Loucy (cell line): ENCODE data around the gene RPL38.

ENCODE experiments used
- H2AFZ ChIP-seq: fragments of 200-600 bp; sonication (generic); 2 replicates; pipeline ENCODE4 v1.6.0; 2016; ENCODE audit warnings: antibody characterized with exemption, mild to moderate bottlenecking, low read length, moderate library complexity
- H3F3A ChIP-seq: fragments of 200-600 bp; 2 replicates; pipeline ENCODE4 v1.6.0; 2016; ENCODE audit warnings: antibody characterized with exemption, low read depth, mild to moderate bottlenecking
- H3K27me3 ChIP-seq: fragments of 200-600 bp; sonication (generic); 2 replicates; pipeline ENCODE4 v1.6.1; 2014; ENCODE audit warnings: low read length, mild to moderate bottlenecking; ENCODE audit not compliant: insufficient read depth, poor library complexity, severe bottlenecking
- H3K36me3 ChIP-seq: fragments of 200-600 bp; sonication (generic); 2 replicates; pipeline ENCODE4 v1.6.1; 2016; ENCODE audit warnings: low read length; ENCODE audit not compliant: insufficient read depth
- H3K4me1 ChIP-seq: fragments of 200-600 bp; sonication (generic); 2 replicates; pipeline ENCODE4 v1.5.1; 2014; ENCODE audit warnings: low read length, mild to moderate bottlenecking; ENCODE audit not compliant: insufficient read depth, poor library complexity, severe bottlenecking
- H3K4me2 ChIP-seq: fragments of 200-600 bp; sonication (generic); 2 replicates; pipeline ENCODE4 v1.6.0; 2014; ENCODE audit warnings: antibody characterized with exemption, low read length, low read depth, mild to moderate bottlenecking; ENCODE audit not compliant: poor library complexity, severe bottlenecking
- H3K4me3 ChIP-seq: fragments of 200-600 bp; sonication (generic); 2 replicates; pipeline ENCODE4 v1.5.1; 2014; ENCODE audit warnings: low read length, mild to moderate bottlenecking, mixed read lengths; ENCODE audit not compliant: poor library complexity, severe bottlenecking
- H3K79me2 ChIP-seq: fragments of 200-600 bp; sonication (generic); 2 replicates; pipeline ENCODE4 v1.6.1; 2014; ENCODE audit warnings: low read length; ENCODE audit not compliant: insufficient read depth
- H3K9ac ChIP-seq: fragments of 200-600 bp; sonication (generic); 2 replicates; pipeline ENCODE4 v1.6.0; 2014; ENCODE audit warnings: mild to moderate bottlenecking, low read depth, low read length, moderate library complexity; ENCODE audit not compliant: poor library complexity, severe bottlenecking
- H3K9me2 ChIP-seq: fragments of 200-600 bp; sonication (generic); replicated peaks from 2 replicates; pipeline ENCODE4 v1.6.1; 2016; ENCODE audit warnings: low read depth, low read length, mixed read lengths
- H3K9me3 ChIP-seq: fragments of 200-600 bp; sonication (generic); 2 replicates; pipeline ENCODE4 v1.6.1; 2014; ENCODE audit warnings: mild to moderate bottlenecking, antibody characterized with exemption, low read length, low read depth; ENCODE audit not compliant: insufficient read depth
- H4K20me1 ChIP-seq: fragments of 200-600 bp; sonication (generic); 2 replicates; pipeline ENCODE4 v1.6.0; 2014; ENCODE audit warnings: antibody characterized with exemption, low read length, mild to moderate bottlenecking; ENCODE audit not compliant: insufficient read depth, poor library complexity, severe bottlenecking
- EZH2phosphoT487 ChIP-seq: fragments of 200-600 bp; IDR thresholded peaks from 2 replicates; pipeline ENCODE4 v1.6.1; 2018; ENCODE audit warnings: antibody characterized with exemption, mild to moderate bottlenecking, moderate library complexity, borderline replicate concordance
- TF ChIP-seq, protein P1 (sequence below): fragments of 200-600 bp; sonication (generic); conservative IDR thresholded peaks from 2 replicates; pipeline ENCODE4 v1.5.1; 2014; ENCODE audit warnings: mild to moderate bottlenecking, antibody characterized with exemption, low read length

The RPL38 gene

DNA sequence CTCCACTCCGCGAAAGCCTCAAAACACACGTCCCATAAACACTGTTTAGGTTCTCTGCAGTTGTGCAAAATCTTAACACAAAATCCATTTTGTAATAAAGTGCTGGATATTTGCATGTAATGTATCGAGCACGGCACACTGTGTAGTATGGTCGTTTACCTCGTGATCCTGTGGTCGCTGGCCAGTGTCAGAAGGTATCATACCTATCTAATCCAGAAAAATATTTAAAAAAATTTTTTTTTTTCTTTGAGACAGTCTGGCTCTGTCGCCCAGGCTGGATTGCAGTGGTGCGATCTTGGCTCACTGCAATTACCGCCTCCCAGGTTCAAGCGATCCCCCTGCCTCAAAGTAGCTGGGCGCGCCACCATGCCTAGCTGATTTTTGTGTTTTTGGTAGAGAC, 996 bp downstream of the RPL38 start:
- peak overlapping the region; percentile 99 for H3K9ac ChIP-seq
- peaks cover 9% of the 10 kb centered on the region; the same call in 1 of the 2 replicates for H3F3A ChIP-seq
- peak overlapping the region; percentile 77 for H3K4me2 ChIP-seq
- peak overlapping the region; percentile 99 for H3K4me3 ChIP-seq
- H3K9me2 ChIP-seq, result no peaks in the 10 kb centered on the region
- H3K4me1 ChIP-seq, result peaks cover 24% of the 10 kb centered on the region
- H2AFZ ChIP-seq, result no peak overlapping the region
- H3K79me2 ChIP-seq, result peaks cover 51% of the 10 kb centered on the region
- no peaks in the 10 kb centered on the region for H3K9me3 ChIP-seq
- TF ChIP-seq, protein P1, sequence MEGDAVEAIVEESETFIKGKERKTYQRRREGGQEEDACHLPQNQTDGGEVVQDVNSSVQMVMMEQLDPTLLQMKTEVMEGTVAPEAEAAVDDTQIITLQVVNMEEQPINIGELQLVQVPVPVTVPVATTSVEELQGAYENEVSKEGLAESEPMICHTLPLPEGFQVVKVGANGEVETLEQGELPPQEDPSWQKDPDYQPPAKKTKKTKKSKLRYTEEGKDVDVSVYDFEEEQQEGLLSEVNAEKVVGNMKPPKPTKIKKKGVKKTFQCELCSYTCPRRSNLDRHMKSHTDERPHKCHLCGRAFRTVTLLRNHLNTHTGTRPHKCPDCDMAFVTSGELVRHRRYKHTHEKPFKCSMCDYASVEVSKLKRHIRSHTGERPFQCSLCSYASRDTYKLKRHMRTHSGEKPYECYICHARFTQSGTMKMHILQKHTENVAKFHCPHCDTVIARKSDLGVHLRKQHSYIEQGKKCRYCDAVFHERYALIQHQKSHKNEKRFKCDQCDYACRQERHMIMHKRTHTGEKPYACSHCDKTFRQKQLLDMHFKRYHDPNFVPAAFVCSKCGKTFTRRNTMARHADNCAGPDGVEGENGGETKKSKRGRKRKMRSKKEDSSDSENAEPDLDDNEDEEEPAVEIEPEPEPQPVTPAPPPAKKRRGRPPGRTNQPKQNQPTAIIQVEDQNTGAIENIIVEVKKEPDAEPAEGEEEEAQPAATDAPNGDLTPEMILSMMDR, result no peak
- TF ChIP-seq EZH2phosphoT487, result no peak
- H3K27me3 ChIP-seq, result peaks cover 10% of the 10 kb centered on the region
- peaks cover 58% of the 10 kb centered on the region for H4K20me1 ChIP-seq
- peaks cover 34% of the 10 kb centered on the region; the same call in 1 of the 2 replicates for H3K36me3 ChIP-seq

DNA sequence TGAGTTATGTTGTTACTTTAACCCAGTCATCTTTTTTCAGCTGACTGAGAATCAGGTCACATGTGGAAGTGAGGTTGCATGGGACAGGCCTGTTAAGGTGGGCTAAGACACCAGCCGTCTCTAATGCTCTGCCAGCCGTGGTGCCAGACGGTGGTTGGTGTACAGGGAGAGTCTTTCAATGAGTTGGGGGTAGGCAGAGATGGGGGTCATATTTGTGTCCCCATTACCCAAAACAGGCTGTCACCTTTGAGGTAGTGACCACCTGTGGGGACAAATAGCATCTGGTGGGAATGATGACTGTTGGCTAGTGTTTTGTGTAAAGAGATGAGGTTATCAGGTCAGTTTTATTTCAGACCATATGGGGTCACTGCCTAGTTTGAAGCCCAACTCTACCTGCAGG, 1.8 kb downstream of the RPL38 start:
- no peak for TF ChIP-seq EZH2phosphoT487
- TF ChIP-seq, protein P1, result no peak
- Histone ChIP-seq H3K36me3 (peaks cover 40% of the 10 kb centered on the region; the same call in 1 of the 2 replicates), H3K9me2 (no peaks in the 10 kb centered on the region), H4K20me1 (peaks cover 60% of the 10 kb centered on the region), H2AFZ (no peak overlapping the region), H3K4me1 (peaks cover 24% of the 10 kb centered on the region), H3K4me2 (peak overlapping the region; percentile 77), H3K9ac (peak overlapping the region; percentile 99), H3F3A (peaks cover 11% of the 10 kb centered on the region; the same call in 1 of the 2 replicates), H3K4me3 (peak overlapping the region; percentile 99), H3K9me3 (no peaks in the 10 kb centered on the region), H3K27me3 (peaks cover 10% of the 10 kb centered on the region), H3K79me2 (peaks cover 51% of the 10 kb centered on the region)

DNA sequence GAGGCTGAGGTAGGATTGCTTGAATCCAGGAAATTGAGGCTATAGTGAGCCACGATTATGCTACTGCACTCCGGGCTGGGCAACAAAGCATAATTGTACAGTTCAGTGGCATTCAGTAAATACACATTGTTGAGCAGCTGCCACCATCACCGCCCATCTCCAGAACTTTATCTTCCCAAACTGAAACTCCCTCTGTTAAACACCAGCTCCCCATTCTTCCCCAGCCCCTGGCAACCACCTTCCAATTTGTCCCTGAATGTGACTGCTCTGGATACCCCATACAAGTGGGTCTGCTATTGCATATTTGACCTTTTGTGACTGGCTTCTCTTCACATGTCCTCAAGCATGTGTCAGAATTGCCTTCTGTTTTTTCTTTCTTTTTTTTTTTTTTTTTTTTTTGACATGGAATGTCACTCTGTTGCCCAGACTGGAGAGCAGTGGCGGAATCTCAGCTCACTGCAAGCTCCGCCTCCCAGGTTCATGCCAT, 2.9 kb downstream of the RPL38 start:
- H3K9ac ChIP-seq, result peak overlapping the region; percentile 99
- peaks cover 69% of the 10 kb centered on the region for H4K20me1 ChIP-seq
- H3K4me2 ChIP-seq, result peak overlapping the region; percentile 77
- H3K9me2 ChIP-seq, result no peaks in the 10 kb centered on the region
- H3K4me3 ChIP-seq, result peak overlapping the region; percentile 99
- H3F3A ChIP-seq, result peaks cover 11% of the 10 kb centered on the region; the same call in 1 of the 2 replicates
- H3K9me3 ChIP-seq, result no peaks in the 10 kb centered on the region
- peaks cover 50% of the 10 kb centered on the region; the same call in 1 of the 2 replicates for H3K36me3 ChIP-seq
- H3K79me2 ChIP-seq, result peaks cover 60% of the 10 kb centered on the region
- peaks cover 10% of the 10 kb centered on the region for H3K27me3 ChIP-seq
- peaks cover 24% of the 10 kb centered on the region for H3K4me1 ChIP-seq
- no peak overlapping the region for H2AFZ ChIP-seq
- TF ChIP-seq, protein P1, result no peak
- TF ChIP-seq EZH2phosphoT487, result no peak
